Brain pericyte (primary cell): ENCODE data around the gene KAZN.
A peak's percentile ranks its signal among the peaks of the same experiment; 100 is the strongest.
"Not testable (repeated sequence)": the region's sequence is repeated elsewhere in the genome, so short reads cannot be mapped to it uniquely, and the experiment has no call there.

Source experiments
- DNase-seq: peaks from one replicate; pipeline ENCODE4 v3.0.0-alpha.2; 2012; ENCODE audit warnings: low read depth, low spot score

KAZN gene

DNA sequence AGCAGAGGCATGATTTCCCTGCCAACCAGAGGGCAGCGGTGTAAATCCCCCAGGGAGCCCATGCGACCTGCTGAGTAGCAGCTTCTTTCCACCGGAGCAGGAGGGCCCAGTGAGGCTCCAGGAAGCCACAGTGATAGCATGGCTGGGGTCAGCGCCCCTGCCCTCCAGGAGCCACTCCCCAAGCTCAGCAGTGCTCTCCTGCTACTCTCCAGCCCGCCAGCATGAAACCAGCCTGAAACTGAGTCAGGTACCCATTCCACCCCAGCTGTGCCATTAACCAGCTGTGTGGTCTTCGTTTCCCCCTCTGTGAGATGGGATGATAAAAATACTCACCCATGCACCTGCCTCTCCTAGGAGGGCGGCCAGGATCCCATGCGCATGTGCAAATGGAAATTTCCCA lies 431.3 kb downstream of the KAZN start:
- DNase-seq = no peak

DNA sequence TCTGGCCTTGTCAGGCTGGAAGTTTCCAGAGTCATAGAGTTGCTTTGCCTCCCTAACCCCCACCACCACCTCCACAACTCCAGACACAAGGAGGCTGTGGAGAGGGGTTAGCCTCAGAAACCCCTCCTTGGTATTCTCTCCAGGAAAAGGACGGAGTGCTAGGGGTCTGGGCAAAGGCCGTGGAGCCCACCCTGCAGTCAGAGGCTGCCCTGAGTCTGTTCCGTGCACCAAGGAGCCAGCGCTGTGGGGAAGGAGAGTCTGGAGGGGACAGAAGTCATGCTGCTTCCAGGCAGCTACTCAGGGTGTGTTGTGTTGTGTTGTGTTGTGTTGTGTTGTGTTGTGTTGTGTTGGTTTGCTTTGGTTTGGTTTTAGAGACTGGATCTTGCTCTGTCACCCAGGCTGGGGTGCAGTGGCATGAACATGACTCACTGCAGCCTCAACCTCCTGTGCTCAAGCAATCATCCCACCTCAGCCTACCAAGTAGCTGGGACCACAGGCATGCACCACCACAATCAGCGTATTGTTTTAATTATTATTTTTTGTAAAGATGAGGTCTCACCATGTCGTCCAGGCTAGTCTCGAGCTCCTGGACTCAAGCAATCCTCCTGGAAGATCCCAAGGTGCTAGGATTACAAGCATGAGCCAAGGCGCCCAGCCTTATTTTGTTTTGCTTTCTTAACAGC lies 432.9 kb downstream of the KAZN start:
- no peak for DNase-seq

DNA sequence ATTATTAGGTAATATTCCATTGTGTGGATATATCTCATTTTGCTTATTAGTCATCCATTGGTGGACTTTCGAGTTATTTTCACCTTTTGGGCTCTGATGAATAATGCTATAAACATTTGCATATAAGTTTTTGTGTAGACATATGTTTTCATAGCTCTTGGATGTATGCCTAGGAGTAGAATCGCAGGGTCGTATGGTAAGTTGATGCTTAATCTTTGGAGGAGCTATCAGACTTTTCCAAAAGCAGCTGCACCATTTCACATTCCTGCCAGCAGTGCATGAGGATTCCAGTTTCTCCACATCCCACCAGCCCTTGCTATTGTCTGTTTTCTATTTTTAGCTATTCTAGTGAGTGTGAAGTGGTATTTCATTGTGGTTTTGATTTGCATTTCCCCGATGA lies 434.8 kb downstream of the KAZN start:
- DNase-seq = no peak

DNA sequence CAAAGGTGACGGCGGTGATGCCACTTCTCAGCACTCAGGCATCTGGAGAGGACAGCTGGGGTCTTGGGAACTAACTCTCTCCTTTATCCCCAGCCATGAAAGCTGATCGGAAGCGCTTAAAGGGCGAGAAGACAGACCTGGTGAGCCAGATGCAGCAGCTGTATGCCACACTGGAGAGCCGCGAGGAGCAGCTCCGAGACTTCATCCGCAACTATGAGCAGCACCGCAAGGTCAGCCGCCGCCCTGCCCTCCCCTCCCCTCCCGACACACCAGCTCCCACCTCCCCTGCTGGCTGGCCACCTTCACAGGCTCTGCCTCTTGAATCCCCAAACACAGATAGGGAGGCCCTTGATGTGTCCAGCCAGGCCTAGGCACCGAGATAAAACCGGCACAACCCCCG lies 436.2 kb downstream of the KAZN start:
- DNase-seq = no peak

DNA sequence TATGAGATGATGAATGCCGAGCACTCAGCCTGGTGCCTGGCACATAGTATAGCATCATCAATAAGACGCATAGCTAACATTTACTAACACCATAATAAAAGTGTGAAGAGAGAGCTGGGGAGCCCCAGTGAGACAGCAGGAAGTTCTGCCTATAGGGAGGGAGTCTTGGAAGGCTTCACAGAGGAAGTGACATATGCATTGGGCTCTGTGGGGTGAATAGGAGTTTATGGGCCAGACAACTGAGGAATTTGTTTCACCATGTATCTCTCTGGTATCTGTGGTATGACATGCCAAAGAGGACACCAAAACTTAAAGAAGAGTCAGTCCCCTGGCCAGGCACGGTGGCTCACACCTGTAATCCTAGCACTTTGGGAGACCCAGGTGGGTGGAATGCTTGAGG lies 436.8 kb downstream of the KAZN start:
- no peak for DNase-seq

DNA sequence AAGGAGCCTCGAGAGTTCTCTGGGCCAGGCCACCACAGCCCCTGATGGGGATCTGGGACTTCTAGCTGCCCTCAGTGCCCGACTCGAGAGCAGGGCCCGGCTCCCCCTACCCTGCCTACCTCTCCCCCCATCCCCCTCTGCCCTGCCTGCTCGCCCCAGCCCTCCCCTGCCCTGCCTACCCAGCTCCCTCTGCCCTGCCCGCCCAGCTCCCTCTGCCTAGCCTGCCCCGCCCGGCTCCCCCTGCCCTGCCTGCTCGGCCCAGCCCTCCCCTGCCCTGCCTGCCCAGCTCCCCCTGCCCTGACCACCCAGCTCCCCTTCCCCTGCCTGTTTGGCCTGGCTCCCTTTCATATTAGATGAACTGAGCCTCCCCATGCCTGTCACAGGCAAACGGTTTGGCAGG lies 437.6 kb downstream of the KAZN start:
- no peak for DNase-seq

DNA sequence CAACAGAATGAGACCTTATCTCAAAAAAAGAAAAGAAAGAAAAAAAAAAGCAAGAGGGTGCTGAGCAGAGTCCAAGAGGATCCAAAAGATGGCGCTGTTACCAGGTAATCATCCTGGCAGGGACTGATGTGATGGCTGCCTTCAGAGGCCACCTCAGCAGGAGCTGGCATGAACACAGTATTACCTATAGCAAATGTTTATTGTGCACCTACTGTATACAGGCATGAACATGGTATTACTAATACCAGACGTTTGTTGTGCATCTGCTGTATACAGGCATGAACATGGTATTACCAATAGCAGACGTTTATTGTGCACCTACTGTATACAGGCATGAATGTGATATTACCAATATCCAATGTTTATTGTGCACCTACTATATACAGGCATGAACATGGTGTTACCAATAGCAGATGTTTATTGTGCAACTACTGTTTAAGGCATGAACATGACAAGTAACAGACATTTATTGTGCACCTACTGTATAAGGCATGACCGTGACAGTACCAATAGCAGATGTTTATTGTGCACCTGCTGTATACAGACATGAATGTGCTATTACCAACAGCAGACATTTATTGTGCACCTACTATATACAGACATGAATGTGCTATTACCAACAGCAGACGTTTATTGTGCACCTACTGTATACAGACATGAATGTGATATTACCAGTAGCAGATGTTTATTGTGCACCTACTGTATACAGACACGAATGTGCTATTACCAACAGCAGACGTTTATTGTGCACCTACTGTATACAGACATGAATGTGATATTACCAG lies 439.9 kb downstream of the KAZN start:
- no peak for DNase-seq

DNA sequence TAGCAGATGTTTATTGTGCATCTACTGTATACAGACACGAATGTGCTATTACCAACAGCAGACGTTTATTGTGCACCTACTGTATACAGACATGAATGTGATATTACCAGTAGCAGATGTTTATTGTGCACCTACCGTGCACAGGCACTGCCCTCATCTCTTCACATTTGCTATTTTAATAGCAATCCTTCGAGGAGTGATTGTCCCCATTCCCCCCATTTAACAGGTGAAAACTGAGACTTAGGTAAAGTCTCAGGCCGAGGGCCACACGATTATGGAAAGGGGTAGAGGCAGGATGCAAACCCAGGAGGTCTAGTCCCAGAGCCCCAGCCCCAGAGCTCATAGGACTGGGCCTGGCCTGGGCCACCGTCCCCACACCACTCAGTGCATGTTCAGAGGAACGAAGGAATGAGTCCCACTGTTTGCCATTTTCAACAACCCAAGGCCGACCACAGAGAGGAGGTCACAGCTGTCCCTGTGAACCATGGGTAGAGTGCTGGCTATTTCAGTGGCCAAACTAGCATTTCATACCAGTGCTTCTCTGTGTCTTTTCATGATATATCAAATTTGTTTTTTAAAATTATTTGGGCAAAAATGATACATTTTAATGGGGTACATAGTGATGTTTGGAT lies 440.6 kb downstream of the KAZN start:
- no peak for DNase-seq

DNA sequence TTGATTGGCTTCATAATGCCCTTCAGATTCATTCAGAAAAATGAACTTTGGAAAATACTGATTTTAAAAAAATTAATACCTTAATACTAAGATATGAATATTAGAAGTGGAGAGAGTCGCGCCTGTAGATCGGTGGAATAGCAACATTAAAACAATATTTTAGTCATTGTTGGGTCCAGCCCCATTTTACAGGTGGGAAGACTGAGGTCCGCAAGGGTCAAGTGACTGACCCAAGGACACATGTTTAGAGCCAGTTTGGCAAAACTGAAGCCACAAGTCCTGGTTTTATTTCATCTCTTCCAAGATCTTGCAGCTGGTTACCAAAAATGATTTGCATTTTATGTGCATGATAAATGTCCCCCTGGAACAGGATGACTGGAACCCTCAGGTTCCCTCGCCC lies 441.4 kb downstream of the KAZN start:
- no peak for DNase-seq

DNA sequence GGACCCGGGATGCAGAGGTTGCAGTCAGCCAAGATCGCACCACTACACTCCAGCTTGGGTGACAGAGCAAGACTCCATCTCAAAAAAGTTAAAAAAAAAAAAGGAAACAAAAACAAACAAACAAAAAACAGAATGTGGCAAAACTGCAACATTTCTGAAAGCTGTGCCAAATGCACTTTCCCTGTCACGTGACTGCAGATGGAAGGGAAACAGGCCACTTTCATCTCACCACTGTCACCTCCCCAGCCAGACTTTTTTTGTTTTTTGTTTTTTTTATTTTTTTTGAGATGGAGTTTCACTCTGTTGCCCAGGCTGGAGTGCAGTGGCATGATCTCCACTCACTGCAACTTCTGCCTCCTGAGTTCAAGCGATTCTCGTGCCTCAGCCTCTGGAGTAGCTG lies 442.2 kb downstream of the KAZN start:
- not testable (repeated sequence) for DNase-seq

DNA sequence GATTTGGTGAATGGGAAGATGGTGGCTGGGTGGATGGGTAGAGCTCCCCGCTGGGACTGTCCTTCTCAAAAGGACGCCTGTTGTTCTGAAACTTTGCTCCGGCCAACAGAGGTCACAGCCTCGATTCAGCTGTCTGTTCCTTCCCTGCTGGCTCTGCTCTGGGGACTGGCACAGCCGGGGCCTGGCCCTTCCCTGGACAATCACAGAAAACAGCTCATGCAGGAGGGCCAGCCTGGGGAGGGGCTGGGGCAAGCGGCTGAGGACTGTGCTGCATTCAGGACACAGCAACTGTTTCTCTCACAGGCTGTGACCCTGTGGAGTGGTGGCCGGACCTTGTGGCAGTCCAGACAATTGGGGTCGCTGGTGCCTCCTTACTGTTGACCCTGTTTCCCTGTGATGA lies 444.4 kb downstream of the KAZN start:
- DNase-seq = no peak

DNA sequence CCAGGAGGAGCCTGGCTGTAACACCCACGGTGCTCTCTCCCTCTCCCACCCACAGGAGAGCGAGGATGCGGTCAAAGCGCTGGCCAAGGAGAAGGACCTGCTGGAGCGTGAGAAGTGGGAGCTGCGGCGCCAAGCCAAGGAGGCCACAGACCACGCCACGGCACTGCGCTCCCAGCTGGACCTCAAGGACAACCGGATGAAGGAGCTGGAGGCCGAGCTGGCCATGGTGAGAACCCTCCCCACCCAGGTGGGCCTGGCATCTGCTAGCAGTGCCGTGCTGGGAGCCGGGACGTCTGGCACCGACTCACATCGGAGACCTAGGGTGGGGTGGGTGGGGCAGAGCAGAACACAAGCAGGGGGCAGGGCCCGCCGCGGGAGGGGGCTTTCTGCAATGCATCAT lies 445.4 kb downstream of the KAZN start:
- no peak for DNase-seq

DNA sequence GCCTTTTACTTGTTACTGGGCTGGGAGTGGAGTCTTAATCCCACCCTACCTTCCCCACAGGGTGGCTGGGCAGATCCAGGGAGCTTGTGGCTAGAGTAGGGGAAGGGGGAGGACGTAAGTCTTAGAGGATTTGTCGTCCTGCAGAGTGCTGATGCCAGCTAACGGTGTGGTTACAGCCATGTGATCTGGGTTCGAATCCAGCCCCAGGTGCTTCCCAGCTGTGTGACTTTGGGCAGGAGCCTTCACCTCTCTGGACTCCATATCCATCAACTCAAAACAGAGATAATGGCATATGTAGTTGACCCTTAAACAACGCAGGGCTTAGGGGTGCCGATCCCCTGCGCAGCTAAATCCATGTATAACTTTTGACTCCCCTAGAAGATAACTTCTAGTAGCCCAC lies 446.6 kb downstream of the KAZN start:
- no peak for DNase-seq

DNA sequence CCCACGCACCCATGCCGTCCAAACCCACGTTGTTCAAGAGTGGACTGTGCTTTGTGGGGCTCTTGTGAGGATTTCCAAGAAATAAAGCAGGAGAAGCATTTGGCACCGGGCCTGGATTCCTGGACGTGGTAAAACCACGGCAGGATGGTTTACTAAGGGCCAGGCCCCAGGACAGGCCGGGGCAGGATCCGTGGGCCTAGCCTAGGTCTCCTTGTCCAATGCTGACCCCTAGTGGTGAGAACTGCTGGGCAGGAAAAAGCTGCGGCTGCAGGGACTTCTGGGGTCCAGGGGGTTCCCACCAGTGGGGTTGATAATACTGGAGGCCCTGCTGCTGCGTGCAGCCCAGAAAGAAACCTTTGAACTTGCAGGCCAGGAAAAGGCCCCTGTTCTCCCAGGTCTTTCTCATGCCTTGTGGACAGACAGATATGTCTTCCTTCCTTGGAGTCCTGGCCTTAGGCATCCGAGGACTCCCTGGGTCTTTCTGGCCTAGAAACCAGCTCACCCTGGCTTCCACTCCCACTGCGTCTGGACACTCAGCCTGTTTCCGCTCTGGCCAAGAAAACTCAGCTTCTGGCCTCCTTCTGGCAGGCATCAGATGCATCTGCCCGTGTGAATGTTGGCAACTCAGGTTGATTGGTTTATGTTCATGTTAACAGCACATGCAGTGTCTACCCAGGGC lies 448.1 kb downstream of the KAZN start:
- DNase-seq = peak; percentile 45

DNA sequence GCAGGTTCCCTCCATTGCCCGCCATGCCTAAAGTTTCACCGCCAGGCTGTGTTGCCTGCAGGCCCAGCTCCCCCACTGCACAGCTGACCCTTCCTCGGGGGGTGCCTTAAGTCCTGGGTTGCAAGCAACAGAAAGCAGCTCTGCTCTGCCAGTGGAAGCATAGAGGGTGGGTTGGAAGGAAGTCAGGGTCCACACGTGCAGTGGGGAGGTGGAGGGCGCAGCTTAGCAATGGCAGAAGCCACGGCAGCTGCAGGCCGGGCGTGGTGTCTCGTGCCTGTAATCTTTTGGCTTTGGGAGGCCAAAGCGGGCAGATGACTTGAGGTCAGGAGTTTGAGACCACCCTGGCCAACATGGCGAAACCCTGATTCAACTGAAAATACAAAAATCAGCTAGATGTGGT lies 448.8 kb downstream of the KAZN start:
- DNase-seq = no peak

DNA sequence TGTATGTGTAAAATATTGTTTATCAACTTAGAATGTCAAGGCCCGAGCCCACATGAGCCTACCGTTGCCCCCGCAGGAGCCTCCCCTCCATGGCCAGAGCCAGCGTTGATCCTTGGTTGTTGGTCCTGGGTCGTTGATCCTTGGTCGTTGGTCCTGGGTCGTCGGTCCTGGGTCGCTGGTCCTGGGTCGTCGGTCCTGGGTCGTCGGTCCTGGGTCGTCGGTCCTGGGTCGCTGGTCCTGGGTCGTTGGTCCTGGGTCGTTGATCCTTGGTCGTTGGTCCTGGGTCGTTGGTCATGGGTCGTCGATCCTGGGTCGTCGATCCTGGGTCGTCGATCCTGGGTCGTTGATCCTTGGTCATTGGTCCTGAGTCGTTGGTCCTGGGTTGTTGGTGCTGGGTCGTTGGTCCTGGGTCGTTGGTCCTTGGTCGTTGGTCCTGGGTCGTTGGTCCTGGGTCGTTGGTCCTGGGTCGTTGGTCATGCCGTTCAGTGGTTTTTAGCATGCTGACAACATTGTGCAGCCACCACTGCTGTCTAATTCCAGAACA lies 450.0 kb downstream of the KAZN start:
- no peak for DNase-seq

DNA sequence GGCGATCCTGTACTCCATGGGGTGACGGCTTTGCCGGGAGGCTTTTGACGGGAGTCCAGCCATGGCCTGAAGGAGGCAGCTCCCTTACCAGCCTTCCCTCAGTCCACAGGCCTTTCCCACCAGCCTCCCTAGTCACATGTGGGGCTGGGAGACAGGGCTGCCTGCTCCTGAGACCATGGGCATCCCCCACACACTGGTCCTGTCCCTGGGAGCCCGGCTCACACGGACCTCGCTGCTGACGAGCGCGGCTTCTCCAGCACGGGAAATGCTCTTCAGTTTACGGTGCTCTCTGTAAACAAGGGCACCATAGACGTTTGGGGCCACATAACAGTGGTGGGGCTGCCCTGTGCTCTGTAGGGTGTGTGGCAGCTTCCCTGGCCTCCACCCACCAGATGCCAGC lies 450.6 kb downstream of the KAZN start:
- no peak for DNase-seq

DNA sequence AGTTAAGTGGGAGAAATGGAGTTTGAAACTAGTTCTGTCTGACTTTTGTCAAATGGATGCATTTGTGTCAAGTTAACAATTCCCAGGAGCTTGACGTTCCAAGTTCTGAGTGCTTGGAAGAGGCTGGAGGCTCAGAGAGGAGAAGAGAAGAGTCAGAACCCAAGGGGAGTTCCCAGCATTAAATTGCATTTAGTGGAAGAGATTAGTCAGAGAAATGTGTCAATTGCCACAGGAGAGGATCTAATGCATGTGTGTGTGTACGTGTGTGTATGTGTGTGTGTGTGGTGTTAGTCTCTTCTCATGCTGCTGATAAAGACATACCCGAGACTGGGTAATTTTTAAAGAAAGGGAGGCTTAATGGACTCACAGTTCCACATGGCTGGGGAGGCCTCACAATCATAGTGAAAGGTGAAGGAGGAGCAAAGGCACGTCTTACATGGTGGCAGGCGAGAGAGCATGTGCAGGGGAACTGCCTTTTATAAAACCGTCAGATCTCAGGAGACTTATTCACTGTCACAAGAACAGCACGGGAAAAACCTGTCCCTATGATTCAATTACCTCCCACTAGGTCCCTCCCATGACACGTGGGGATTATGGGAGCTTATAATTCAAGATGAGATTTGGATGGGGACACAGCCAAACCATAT lies 453.5 kb downstream of the KAZN start:
- DNase-seq = no peak

DNA sequence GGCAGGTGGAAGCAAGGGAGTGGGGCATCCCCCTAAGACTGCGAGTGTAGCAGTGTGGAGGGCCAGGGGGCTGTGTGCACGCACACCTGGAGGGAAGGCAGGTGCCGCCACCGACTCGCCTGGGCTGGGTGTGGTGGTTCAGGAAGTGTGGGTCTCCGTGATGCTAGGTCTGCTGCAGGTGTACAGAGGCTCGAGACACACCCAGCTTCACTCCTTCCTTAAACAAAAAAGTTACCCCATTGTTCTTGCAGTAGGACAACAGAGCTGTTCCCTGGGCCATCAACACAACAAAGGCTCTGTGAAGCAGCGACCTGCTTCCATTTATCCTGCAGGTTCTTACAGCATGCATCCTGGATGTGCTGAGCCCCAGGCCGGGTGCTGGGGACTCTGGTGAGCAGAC lies 454.7 kb downstream of the KAZN start:
- no peak for DNase-seq

DNA sequence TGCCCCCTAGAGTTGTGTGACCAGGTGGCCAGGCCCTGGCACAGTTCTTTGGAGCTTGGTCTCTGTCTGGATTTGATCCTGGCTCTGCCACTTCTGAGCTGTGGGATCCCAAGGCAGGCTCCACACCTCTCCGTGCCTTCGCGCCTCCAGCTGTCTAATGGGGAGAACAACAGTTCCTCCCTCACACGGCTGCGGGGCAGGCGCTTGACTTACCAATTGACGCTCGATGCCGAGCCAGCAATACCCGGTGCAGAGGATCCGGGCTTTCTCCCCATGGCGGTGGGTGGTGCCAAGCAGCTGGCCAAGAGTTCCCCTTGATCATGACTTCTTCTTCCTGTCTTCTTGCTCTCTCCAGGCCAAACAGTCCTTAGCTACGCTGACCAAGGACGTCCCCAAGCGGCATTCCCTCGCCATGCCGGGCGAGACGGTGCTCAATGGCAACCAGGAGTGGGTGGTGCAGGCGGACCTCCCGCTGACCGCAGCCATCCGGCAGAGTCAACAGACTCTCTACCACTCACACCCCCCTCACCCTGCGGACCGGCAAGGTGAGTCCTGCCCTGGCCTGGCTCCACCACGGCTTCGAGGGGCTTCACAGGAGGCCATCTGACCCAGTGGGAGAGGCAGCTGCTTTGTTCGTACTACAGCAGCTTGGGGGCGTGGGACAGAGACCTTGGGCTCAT lies 457.4 kb downstream of the KAZN start:
- DNase-seq = no peak
